Stimulated activated CD4-positive, alpha-beta T cell treated with anti-CD3 and anti-CD28 coated beads, Interleukin-2, amount 100 ng/mL, for 4 hours (primary cell): Measurements from ENCODE around the gene COL5A3.
"Not testable (repeated sequence)": the region's sequence is repeated elsewhere in the genome, so short reads cannot be mapped to it uniquely, and the experiment has no call there.

Experiments
- DNase-seq: peaks from one replicate; pipeline ENCODE4 v3.0.0-alpha.2; 2020; ENCODE audit warnings: low read depth

Gene COL5A3

DNA sequence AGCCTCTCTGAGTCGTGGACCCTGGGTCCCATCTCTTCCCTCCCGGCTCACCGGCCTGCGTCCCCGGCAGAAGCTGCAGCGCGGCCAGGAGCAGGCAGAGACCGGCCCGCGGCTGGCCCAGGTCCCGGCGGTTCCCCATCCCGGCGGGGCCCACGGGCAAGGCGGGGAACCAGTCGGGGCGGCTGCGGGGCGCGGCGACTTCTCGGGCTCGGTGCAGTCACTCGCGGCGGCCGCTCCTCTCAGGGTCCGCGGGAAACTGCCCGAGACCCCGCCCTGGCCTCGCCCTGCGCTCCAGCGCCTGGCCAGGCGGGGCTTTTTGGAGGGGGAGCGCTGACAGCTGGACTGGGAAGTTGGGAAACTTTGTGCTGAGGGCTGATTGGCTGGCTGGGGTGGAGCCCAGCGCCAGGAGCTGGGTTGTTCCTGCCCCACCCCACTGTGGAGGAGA, at the start of gene COL5A3:
TSS of gene COL5A3 (minus strand) at position 258 of the 445 bp plus-strand sequence. CDS start at position 139, 119 bp downstream.
- no peak for DNase-seq

DNA sequence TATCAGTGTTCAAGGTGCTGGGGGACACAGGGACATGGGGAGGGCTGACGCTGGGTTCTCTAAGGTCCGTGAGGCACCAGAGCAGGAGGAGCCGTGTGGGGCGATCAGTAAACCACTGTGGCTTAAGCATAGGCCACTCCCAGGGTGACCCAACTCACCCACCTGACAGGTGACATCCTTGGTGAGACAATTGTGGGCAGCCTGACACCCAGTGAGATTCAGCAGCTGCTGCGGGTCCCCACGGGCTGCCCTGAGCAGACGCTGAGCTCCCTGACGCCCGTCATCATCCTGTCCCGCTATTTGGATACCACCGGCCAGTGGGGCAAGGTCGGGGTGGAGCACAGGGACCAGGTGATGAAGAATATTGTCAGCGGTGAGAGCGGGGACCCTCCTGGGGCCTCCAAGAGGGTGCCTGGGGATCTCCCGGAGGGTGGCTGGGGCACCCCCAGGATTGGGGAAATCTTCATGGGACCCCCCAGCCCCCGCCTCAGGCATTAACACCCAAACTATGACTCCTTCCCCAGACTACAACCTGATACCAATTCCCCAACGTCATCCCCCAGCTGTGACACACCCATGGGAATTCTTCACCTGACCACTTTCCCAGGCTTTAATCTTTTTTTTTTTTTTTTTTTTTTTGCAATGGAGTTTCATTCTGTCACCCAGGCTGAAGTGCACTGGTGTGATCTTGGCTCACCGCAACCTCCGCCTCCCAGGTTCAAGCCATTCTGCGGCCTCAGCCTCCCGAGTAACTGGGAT, 42.5 kb upstream of the COL5A3 start:
- no peak for DNase-seq

DNA sequence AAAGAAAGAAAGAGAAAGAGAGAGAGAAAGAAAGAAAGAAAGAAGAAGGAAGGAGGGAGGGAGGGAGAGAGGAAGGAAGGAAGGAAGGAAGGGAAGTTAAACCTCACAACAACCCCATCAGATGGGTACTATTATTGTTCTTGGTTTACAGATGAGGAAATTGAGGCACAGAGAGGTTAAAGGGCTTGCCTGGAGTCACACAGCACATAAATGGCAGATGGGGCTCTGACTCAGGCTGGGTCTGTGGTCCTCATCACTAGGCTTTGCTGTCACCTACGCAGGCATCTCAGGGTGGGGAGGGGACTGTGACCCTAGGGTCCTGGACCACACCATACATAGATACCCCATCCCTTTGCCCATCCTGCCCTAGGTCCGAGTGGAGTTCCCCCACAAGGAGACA, 39.3 kb upstream of the COL5A3 start:
- no peak for DNase-seq

DNA sequence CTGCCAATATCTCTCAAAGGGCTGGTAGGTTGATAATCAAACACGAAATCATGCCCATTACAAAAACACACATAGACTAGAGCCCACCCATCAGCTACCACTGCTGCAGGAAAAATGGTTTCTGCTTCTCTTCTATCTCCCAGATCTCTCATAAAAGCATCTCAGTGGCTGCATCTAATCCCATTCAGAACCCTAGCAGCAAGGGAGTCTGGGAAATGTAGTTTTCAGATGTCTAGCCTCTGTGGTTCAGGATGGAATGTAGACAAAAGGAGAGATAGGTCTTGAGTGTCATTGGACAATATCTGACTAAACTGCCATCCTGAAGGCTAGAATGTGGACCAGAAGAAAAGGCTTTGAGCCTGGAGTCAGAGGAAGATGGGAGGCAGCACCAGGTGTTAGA, 35.1 kb upstream of the COL5A3 start:
- no peak for DNase-seq

DNA sequence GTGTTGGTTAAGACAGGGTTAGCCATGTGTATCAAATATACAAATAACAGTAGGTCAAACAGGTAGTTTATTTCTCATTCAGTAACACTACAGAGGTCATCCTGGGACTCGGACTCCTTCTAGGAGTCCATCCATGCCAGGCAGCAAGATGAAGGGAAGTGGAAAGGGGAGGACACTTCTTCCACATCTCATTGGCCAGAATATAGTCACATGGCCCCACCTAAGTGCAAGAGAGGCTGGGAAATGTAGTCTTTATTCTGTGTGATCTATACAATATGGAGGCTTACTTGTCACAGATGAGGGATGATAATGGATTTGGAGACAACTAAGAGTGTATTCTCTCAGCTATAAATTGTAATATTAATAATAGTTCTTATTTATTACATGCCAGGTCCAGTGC, 34.1 kb upstream of the COL5A3 start:
- no peak for DNase-seq

DNA sequence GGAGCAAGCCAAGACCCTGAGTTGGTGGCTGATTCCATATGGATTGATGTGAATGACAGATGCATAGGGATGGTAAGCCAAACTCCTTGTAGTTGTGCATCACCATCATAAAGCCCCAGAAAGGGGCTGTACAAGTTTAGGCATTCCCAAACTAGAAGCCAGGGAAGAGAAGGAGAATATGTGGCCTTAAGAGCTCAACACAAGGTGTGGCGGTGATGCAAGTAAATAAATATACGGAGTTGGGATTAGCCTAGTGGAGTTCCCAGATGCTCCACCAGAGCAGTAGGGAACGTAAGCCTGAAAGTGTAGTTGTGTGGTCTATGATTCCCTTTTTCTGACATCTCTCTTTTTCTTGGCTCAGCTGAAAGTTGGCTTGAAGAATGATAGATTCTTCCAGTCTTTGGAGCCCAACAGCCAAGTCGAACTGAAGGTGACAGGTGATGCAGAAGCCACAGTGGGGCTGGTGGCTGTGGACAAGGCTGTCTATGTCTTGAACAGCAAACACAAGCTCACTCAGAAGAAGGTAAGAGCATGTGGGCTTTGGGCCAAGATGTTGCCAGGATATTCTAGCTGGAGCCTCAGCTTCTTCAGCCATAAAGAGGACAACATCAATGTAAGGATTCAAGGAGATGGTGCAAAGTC, 33.1 kb upstream of the COL5A3 start:
- no peak for DNase-seq

DNA sequence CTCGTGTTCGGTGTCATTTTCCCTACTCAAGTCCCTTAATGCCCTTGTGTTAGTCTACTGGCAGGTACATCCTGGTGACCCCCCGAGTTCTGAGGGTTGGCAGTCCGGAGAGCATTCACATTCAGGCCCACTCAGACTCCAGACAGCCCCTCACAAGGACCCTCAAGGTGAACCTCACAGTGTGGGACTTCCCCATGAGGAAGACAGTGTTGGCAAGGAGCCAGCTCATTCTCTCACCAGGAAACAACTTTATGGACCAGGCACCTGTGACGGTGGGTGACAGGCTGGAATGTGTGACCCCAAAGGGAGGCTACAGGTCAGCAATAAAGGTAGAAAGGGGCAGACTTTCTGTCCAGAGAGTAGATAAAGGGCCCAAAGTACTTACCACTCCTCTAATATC, 27.5 kb upstream of the COL5A3 start:
- DNase-seq, result no peak

DNA sequence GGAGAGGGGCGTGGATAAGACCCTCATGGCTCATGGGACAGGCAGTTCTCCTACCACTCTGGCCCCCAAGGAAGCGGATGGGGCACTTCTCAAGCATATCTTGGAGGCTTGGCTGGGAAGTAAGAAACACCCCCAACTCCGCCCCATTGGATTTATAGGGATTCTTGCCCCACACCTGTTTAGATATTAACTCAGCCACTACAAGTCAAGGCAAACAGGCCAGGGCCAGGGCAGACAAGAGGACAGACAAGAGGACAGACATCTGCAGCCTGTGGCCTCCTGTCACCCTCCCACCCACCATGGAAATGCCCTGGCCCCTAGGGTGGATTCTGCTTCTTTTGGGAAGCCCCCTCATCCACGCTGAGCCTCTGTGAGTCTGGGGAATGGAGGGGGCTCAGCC, 27.1 kb upstream of the COL5A3 start:
- DNase-seq, result no peak

DNA sequence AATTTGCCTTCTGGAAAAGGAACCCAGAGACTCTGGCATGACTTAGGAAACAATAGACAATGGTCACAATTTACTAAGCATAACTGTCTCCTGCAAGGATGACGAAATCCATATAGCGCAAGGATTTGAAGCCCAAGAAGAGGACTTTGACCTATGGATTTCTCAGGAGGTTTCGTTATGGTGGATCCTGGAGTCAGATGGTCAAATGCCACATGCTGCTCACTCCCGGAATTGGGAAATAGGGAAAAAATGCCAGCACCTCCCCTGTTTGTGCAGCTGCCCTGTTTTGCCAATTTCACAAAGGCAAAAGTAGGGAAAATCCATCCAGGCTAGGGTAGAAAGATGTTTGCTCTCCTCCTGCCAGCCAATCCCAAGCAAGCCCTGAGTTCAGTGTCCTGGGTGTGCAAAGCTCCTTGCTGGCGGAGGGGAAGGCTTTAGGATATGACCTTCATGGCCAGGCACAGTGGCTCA, 26.3 kb upstream of the COL5A3 start:
- DNase-seq, result no peak

DNA sequence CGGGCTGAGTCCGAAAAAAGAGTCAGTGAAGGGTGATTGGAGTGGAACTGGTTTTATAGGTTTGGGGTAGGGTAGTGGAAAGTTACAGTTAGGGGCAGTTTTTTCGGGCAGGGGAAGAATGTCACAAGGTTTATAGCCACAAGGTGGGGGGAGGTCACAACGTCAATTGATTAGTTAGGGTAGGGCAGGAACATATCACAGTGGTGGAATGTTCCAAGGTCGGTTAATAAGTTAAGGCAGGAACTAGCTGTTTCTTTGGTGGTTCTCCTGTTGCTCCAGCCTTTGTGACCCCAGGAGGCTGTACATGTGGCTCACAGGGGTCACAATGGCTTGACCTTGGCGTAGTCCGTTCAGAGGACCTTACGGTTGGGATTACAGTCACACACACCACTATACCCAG, 23.3 kb upstream of the COL5A3 start:
- no peak for DNase-seq

DNA sequence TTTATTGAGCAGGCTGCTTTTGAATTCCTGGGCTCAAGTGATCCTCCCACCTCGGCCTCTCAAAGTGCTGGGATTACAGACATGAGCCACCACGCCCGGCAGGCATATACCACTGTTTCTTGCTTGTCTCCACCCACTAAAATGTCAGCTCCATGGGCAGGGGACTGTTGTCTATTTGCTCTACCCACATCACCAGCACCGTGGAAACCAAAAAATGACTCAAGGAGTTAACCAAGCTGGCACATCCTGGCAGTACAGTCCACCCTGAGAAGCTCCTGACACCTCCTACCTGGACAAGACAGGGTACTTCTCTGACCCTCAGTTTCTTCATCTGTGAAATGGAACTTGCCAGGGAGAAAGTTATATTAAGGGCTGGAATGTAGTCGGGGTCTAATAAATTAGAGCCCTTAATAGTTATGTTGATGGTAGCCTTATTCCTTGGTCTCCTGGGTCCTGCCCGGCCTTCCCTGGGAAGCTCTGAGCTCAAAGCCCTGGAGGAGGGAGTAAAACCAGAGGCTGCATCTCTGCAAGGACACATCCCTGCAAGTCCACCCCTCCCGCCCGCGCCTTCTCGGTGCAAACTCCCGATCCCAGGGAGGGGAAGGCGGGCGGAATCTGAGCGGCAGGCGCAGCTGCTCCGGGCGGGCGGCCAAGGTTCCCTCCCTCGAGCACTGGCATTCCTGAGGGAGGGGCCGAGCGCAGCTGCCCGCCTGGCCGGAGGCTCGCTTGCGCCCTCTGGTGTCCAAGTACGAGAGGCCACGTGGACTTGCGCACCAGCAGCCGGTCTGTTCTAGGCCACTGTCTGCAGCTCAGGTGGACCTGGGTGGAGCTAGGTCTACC, 17.1 kb upstream of the COL5A3 start:
- peak; percentile 51 for DNase-seq

DNA sequence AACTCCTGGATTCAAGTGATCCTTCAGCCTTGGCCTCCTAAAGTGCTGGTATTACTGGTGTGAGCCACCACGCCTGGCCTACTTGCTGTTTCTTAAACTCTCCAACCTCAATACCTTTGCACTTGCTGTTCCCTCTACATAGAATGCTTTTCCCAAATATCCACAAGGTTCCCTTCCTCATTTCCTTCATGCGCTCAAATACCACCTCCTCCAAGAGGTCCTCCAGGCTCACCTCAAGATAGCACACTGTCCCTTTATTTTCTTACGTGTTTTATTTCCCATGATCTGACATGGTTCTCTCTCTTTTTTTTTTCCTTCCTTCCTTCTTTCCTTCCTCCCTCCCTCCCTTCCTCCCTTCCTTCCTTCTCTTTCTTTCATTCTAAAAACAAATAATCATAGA, 16.4 kb upstream of the COL5A3 start:
- no peak for DNase-seq

DNA sequence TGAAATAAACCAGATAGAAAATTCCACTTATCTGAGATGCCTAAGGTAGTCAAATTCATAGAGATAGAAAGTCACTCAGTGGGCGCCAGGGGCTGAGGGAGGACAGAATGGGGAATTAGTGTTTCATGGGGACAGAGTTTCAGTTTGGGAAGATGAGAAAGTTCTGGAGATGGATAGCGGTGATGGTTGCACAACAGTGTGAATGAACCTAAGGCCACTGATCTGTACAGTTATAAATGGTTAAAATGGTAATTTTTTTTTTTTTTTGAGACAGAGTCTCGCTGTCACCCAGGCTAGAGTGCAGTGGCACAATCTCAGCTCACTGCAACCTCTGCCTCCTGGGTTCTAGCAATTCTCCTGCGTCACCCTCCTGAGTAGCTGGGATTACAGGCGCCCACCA, 12.8 kb upstream of the COL5A3 start:
- DNase-seq, result not testable (repeated sequence)

DNA sequence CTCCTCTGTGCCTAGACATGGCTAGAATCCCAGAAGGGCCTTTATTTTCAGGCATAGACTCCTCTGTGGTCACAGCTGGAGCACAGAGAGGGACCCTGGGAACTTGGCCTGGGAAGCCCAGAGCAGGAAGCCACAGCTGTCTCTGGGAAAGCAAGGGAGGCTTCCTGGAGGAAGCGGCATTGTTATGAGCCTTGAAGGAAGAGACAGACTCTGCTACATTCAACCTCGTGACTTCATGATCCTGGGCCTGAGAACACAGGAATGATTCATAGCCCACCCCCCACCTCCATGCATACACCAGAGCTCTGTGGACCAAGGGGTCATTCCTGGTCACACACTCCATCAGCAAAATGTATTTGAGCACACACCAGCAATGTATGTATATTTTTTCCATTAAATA, 11.6 kb upstream of the COL5A3 start:
- DNase-seq, result no peak

DNA sequence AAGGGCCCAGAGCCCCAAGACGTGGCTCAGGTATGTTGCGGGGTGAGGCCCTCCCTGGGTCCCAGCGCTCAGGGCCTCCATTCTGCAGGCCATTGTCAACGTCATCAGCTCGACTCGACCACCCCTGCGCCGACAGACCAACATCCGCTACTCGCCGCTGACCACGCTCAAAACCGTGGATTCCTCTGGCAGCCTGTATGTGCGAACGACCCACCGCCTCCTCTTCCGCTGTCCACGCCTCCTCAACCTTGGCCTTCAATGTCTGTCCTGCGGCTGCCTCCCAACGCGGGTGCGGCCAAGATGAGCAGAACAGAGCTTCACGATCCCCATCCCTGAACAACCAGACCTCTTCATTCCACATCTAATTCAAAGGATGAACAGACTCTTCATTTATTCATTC, 11.1 kb upstream of the COL5A3 start:
- no peak for DNase-seq

DNA sequence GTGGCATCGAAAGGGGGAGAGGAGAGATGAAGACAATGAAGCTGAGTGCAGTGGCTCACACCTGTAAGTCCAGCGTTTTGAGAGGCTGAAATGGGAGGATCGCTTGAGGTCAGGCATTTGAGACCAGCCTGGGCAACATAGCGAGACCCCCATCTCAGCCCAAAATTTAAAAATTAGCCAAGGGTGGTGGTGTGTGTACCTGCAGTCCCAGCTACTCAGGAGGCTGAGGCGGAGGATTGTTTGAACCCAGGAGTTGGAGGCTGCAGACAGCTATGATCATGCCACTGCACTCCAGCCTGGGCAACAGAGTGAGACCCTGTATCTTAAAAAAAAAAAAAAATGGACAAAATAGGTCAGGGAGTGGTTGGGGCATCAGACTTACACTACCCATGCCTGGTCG, 10.5 kb upstream of the COL5A3 start:
- DNase-seq, result no peak

DNA sequence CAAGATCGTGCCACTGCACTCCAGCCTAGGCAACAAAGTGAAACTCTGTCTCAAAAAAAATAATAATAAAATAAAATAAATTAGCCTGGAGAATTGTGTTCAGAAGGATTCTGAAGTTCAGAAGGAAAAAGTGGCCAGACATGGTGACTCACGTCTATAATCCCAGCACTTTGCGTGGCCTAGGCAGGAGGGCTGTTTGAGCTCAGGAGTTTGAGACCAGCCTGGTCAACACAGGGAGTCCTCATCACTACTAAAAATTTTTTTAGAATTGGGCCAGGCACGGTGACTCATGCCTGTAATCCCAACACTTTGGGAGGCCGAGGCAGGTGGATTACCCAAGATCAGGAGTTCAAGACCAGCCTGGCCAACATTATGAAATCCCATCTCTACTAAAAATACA, 8.9 kb upstream of the COL5A3 start:
- no peak for DNase-seq

DNA sequence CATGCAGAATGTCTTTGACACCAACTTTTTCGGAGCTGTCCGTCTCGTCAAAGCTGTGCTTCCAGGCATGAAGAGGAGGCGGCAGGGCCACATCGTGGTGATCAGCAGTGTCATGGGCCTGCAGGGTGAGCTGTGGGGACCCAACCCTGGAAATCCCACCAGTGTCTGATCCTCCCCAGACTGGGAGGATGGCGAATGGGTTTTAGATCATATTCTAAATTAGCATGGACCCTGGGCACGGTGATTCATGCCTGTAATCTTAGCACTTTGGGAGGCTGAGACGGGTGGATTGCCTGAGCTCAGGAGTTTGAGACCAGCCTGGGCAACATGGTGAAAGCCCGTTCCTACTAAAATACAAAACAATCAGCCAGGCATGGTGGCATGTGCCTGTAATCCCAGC, 8.5 kb upstream of the COL5A3 start:
- DNase-seq, result no peak

DNA sequence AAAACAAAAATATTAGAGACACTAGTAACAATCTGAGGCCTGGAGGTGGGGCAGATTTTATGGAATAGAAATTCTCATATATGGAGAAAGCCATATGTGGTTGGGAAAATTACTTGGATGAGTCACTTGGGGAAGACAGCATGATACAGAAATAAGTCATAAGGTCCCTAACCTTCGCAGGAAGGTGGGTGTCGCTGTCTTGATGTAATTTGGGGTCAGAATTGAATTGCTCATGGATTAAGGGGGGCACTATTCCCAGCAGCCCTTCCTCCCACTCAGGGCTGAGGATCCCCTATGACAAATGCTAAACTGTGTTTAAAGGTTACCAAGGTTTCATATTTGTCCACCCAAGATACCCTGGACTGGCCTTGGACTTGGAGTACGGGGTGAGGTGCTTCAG, 8.0 kb upstream of the COL5A3 start:
- no peak for DNase-seq

DNA sequence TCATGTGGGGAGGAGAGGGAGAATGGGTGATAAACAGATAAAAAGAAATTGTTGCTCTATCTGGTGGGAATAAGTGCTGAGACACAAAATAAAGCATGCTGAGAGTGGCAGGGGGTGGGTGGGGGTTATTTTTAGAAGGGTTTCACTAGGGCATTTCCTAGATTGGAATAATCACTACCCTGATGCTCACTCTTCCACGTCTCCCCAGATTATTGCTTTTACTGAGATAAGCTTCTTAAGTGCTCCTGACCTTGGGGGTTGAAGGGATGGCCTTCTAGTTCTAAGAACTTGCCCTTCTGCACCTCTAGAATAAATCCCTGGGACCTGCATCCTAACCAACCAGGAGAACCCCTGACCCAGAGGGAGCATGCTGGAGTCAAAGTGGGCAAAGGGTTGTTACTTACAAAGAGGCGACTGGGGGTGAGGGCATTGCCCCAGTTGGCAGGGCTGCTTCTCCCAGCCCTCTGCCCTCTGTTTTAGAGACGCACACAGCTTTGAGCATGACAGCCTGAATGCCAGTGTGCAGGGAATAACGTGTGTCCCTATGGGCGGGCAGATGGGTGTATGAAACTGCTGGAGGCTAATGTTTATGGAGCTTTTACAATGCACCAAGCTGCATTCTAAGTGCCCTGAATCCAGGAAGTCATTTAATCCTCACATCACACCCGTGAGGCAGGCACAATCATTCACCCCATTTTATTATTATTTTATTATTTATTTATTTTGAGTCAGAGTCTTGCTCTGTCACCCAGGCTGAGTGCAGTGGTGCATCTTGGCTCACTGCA, 3.7 kb upstream of the COL5A3 start:
- no peak for DNase-seq

DNA sequence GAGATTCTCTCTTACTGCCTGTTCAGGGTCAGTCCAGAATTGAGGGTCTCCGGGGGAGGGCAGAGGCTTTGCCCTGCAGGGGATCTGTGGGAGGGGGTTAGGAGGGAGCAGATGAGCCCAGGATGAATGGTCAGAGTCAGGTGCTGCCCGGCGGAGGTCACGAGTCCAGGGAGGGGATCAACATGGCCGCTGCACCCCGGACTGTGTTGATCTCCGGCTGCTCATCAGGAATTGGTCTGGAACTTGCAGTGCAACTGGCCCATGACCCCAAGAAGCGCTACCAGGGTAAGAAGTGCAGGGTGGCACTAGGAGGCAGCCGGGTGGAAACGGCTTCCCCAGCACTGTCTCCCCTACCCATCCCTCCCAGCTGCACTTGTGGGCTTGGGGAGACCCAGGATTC, 3.0 kb upstream of the COL5A3 start, which contains the start of gene RDH8:
TSS of gene RDH8 (plus strand) at position 168 of the 400 bp plus-strand sequence. CDS start at position 183, 15 bp downstream.
- no peak for DNase-seq

DNA sequence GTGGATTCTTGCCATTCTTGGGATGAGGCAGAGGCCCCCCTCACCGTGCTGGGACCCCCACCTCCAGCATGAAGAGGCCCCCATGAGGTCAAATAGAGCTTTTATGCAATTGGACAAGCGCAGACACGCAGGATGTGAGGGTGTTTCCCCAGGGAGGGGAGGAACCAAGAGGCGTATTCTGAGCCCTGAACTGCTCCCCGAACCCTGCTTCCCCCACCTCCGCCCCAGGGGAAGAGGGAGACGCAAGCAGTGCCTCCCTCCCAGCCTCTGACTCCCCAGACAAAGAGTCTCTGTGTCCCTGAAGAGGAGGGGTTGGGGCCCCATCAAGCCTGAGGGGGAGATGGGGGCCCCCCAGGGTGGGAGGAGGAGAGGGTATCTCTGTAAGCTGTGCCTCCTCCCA, 1.7 kb upstream of the COL5A3 start:
- no peak for DNase-seq
